EH (cell line): ENCODE data around the gene GRK6.

Source experiments
- DNase-seq: peaks from one replicate; pipeline ENCODE4 v3.0.0-alpha.2; 2015; ENCODE audit warnings: low read depth

Gene GRK6

GRCh38 chr5:177426566-177427210 lies at the start of gene GRK6:
Gene GRK6 (plus strand): TSS chr5:177426676. CDS start chr5:177426846, 170 bp downstream.
- no peak for DNase-seq

DNA sequence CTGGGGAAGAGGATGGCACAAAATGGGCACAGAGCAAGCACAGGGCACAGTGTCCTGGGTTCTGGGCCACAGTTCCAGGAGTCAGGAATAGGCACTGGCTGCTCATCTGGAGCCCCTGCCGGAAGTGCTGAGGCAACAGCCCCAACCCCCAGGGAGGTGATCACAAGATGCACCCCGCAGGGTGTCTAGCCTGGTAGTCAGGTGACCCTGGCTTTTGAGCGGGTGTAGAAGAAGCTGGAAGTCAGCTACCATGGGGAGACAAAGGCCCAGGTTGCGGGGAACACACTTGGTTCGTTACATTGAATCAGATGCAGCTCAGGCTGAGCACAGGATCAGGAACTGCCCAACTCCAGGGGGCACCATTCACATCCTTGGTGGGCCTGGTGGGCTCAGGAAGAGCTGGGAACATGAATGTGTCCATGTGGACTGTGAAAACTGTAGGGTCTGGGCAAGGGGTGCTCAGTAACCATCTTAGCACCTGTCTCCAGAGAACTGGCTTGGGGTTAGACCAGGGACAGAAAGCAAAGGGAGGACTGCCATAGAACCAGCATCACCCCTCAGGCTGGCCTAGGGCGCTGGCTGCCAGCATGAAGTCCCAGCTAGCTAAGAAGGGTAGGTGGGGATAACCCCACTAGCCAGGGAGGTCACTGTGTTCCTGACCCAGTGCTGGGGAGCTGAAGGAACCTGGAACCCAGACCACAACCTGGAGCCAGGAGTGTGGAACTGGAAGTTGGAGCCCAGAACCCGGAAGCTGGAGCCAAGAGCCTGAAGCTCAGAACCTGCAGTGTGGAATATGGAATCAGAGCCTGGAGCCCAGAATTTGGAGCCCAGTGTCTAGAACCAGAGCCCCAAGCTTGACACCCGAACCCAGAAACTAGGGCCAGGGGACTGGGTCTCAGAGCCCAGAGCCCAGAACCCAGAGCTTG lies 48.4 kb upstream of the GRK6 start:
- no peak for DNase-seq

GRCh38 chr5:177378884-177379883 lies 47.3 kb upstream of the GRK6 start:
- peak; percentile 82 for DNase-seq

GRCh38 chr5:177380805-177381126 lies 45.7 kb upstream of the GRK6 start:
- DNase-seq: no peak

DNA sequence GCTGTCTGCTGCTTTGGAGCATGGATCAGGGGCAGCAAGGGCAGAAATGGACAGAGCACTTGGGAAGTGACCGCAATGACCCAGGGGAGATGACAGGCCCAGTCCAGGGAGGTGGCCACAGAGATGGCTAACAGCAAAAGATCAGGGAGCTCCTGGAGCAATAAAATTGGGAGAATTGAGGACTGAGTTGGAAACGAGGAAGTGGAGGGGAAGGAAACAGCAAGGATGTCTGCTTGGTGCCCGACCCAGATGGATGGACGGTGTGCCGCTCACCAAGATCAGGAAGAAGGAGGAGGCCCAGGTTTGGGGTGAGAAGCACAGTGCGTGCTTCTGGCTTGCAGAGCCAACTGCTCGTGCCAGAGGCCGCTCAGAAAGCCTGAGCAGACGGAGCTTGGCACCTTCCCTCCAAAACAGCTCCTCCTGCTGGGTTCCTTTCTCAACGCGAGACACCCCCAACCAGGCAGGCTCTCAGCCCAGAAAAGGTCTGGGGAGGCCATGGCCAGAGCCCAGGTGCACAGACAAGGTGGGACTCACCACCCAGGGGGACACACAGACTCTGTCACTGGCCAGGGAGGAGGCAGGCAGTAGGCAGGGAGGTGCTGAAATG lies 44.0 kb upstream of the GRK6 start:
- DNase-seq: peak; percentile 24

- no peak for DNase-seq
Observed at GRCh38 chr5:177383181-177383580, 43.3 kb upstream of the GRK6 start.

GRCh38 chr5:177384134-177384533 lies 42.3 kb upstream of the GRK6 start, which contains the start of gene SLC34A1:
Gene SLC34A1 (plus strand): TSS chr5:177384434. CDS start chr5:177385742, 1,308 bp downstream.
- no peak for DNase-seq

GRCh38 chr5:177385720-177386119 lies 40.8 kb upstream of the GRK6 start:
- DNase-seq: no peak

- no peak for DNase-seq
Observed at GRCh38 chr5:177386542-177386941, 39.9 kb upstream of the GRK6 start.

DNA sequence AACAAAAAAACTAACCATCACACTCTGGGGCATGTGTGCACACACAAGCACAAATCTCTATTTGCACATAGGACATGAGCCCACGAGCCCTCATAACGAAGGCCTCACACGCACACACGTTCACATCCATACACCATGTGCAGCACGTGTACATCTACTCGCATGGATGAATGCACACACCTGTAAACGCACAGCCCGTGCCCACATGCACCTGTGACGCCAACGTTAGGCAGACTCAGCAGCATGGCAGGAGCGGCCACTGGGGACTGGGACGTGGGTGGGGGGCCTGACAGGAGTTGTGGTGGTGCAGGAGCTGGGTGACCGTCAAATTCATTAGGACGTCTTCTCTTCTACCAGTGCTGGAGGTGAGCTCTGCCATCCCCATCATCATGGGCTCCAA lies 39.1 kb upstream of the GRK6 start:
- DNase-seq: no peak

DNA sequence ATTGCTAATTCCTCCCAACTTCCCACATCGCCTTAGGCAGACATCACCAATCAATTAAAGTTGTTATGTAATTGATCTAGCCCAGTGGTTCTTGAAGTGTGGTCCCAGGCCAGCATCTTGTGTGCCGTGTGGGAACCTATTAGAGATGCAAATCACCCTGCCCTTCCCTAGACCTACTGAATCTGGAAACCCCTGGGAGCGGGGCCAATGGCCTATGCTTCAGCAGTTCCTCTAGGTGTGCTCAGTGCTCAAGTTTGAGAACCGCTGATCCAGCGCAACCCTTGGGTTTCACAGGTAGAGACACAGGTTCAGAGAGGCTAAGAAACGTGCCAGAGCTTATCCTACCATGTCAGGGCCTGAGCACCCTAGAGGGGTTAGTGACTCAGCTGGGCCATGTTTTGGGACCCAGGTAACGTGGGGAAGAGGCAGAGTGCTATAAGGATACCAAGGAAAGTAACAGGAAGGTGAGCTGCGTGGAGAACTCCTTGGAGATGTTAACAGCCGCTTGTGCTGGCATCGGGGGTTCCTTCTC lies 37.9 kb upstream of the GRK6 start:
- DNase-seq: no peak

- peak; percentile 98 for DNase-seq
Observed at GRCh38 chr5:177389241-177390169, 37.0 kb upstream of the GRK6 start.

DNA sequence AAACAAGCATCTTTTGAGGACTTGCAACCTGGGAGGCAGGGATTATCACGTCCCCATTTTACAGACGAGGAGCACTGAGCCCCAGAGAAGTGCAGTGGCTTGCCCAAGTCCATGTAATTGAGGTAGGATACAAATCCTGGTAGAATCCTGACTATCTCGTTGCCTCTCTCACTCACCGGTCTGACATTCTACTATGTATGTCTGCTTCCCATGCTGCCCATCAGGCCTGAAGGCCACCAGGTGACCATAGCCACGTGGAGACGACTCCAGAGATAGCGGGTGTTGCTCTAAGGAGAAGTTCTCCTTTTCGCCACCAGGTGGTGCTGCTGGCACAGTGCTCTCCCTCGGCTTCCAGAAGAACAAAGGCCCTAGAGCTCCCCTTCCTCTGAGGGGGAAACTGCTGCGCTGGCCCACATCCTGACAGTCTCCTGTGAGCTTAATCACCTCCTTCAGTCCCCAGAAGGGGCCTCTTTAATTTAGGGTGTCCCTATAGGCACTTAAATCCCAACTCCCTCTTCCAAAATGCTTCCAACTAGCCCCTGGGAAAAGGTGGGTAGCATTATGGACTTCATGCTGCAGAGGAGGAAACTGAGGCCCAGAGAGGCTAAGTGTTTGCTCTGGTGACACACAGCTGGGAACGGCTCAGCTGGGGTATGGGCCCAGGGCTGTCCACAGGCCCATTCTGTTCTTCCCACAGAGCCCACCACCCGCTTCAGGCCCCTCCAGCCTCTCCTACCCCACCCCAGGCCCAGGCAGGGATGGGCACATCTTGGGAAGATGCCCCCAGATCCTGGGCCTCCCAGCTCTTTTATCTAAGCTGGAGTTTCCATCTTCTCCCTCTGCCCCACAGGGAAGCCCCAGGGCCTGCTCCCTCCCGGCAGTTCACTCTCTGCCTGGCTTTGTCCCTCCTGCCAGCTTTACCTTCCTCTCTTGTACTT lies 35.8 kb upstream of the GRK6 start:
- DNase-seq: peak; percentile 86

DNA sequence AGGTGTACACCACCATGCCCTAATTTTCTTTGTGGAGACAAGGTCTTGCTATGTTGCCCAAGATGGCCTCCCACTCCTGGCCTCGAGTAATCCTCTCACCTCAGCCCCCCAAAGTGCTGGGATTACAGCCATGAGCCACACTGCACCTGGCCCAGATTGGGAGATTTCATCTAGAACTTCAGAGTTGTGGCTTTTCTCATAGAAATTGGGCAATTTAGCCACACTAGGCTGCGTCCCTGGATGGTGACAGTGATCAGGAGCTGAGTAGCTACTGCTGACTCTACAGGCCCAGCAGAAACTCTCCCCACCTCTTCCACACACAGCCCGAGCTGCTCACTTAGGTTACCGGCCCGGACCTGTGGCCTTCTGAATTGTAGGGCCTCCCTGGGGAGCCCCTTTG lies 33.7 kb upstream of the GRK6 start:
- DNase-seq: no peak

- DNase-seq: no peak
Observed at GRCh38 chr5:177393206-177393765, 33.2 kb upstream of the GRK6 start.

GRCh38 chr5:177393990-177394389 lies 32.5 kb upstream of the GRK6 start:
- DNase-seq: no peak

- DNase-seq: no peak
Observed at GRCh38 chr5:177396078-177396477, 30.4 kb upstream of the GRK6 start.

- DNase-seq: no peak
Observed at GRCh38 chr5:177396807-177397206, 29.7 kb upstream of the GRK6 start.

- no peak for DNase-seq
Observed at GRCh38 chr5:177397875-177398390, 28.5 kb upstream of the GRK6 start.
